ES-I3 (cell line): Measurements from ENCODE around the gene ANTXR1.

Experiments used
- H3K36me3 ChIP-seq: 2 replicates; pipeline ENCODE4 v1.6.1; 2013; ENCODE audit warnings: mild to moderate bottlenecking, low read length, control low read depth, moderate library complexity; ENCODE audit not compliant: insufficient read depth
- H3K4me1 ChIP-seq: 2 replicates; pipeline ENCODE4 v1.6.1; 2013; ENCODE audit warnings: mild to moderate bottlenecking, control low read depth, low read length; ENCODE audit not compliant: insufficient read depth
- H3K9ac ChIP-seq: 2 replicates; pipeline ENCODE4 v1.6.1; 2013; ENCODE audit warnings: low read depth, mild to moderate bottlenecking, low read length, moderate library complexity
- H3K9me3 ChIP-seq: 2 replicates; pipeline ENCODE4 v1.6.1; 2013; ENCODE audit warnings: mild to moderate bottlenecking, low read length, moderate library complexity; ENCODE audit not compliant: control insufficient read depth, insufficient read depth

The ANTXR1 gene

DNA sequence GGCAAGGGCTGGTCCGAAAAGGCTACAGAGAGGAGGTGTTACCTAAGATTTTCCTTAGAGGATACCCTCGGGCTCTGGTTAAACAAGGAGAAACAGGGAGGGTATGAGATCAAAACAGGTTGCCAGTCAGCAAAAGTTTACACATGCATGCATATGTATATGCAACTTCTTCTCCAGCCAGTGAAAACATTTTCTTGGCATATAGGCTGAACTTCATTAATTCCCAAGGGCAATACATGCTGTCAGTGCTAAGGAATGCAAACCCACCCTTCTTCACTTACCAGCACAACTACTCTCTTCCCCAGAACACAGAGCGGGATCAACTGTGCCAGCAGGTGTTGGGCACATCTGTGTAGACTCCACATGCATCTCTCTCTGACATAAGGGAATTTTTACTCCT is 198.1 kb downstream of the ANTXR1 start:
- Histone ChIP-seq H3K4me1 (peaks cover 13% of the 10 kb centered on the region; the same call in 1 of the 2 replicates), H3K9ac (no peak overlapping the region), H3K36me3 (no peaks in the 10 kb centered on the region), H3K9me3 (0 out of 2 replicates have a peak, but pooled peaks cover 6% of the 10 kb centered on the region)

- Histone ChIP-seq H3K36me3 (no peaks in the 10 kb centered on the region), H3K9me3 (0 out of 2 replicates have a peak, but pooled peaks cover 6% of the 10 kb centered on the region), H3K4me1 (peaks cover 13% of the 10 kb centered on the region; the same call in 1 of the 2 replicates), H3K9ac (no peak overlapping the region)
These were observed 198.7 kb downstream of the ANTXR1 start for GRCh38 chr2:69211686-69212085.

- H3K9ac ChIP-seq: no peak overlapping the region
- peaks cover 13% of the 10 kb centered on the region; the same call in 1 of the 2 replicates for H3K4me1 ChIP-seq
- H3K36me3 ChIP-seq: no peaks in the 10 kb centered on the region
- H3K9me3 ChIP-seq: 0 out of 2 replicates have a peak, but pooled peaks cover 4% of the 10 kb centered on the region
These were observed 199.5 kb downstream of the ANTXR1 start for GRCh38 chr2:69212238-69213028.

GRCh38 chr2:69213201-69213600 is 200.2 kb downstream of the ANTXR1 start:
- H3K9me3 ChIP-seq: no peaks in the 10 kb centered on the region
- H3K9ac ChIP-seq: no peak overlapping the region
- H3K36me3 ChIP-seq: no peaks in the 10 kb centered on the region
- peaks cover 13% of the 10 kb centered on the region; the same call in 1 of the 2 replicates for H3K4me1 ChIP-seq

DNA sequence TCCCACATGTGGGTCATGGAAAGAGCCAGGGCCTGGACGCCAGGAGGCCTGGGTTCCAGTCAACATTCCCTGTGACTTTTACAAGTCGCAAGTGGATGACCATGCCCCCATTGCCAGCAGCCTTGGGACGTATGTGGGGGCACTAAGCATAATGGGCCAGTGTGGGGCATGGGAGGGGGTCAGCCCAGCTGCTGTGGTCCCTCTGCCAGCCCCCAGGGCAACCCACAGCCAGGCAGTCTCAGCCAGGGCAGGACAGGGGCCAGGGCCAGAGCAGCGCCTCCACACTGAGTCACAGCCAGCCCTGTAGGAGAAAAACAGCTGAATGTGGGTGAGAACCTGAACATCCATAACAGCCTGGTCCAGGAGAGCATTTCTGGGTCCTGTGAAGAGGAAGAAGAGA is 200.8 kb downstream of the ANTXR1 start:
- Histone ChIP-seq H3K9me3 (no peaks in the 10 kb centered on the region), H3K36me3 (no peaks in the 10 kb centered on the region), H3K4me1 (peaks cover 13% of the 10 kb centered on the region; the same call in 1 of the 2 replicates), H3K9ac (no peak overlapping the region)

DNA sequence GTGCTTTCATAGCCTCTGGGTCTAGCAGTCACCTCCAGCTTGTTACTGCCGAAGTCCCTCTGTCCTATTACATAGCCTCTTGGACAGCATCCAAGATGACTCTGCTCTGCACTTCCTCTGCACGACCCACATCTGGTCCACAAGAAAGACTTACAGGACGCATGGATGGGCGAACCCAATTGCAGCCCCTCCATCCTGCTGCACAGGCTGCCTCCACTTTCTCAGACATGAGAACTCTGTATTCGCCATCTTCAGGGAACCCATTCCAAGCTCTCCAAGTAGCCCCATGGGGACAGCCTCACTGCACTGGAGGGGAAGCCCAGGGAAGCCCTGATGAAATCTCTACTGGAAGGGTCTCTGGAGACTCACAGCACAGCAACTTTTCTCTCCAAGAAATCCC is 201.9 kb downstream of the ANTXR1 start:
- no peaks in the 10 kb centered on the region for H3K36me3 ChIP-seq
- no peak overlapping the region for H3K9ac ChIP-seq

GRCh38 chr2:69216535-69217332 is 203.8 kb downstream of the ANTXR1 start:
- Histone ChIP-seq H3K36me3 (no peaks in the 10 kb centered on the region), H3K9me3 (no peaks in the 10 kb centered on the region), H3K9ac (no peak overlapping the region), H3K4me1 (no peaks in the 10 kb centered on the region)

More for the DNA sequence above, 201.9 kb downstream of the ANTXR1 start:
- Histone ChIP-seq H3K4me1 (peaks cover 6% of the 10 kb centered on the region; the same call in 1 of the 2 replicates), H3K9me3 (no peaks in the 10 kb centered on the region)

DNA sequence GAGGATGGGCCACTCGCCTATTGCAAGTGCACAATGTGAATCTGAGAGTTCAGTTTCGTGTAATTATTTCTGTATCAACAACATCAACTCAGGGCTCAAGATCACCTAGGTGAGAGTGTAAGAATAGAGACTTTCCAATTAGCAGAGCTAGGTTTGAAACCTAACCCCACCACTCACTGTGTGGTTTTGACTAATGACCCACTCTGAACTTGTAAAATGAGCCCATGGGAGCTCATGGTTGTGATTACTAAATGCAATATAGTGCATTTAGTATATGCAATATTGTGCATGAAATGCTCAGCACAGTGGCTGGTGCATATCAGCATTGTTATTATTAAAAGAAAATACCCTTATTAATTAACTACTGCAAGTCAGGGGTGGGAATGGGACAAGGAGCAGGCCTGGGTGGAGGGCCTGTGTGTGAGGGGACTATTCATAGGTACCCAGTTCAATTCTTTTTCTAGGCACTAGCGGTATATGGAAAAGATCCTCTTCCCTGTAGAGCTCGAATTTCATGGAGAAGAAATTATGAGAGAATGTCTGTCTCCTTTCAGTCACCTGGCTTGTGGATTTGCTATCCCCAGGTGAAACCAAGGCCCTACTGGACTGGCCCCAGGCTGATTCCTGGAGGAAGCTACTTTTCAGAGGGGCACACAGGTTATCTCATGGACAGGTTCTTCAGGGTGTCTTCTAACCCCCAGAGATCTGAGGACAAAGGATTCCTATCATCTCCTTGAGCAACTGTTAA is 204.5 kb downstream of the ANTXR1 start:
- Histone ChIP-seq H3K4me1 (no peaks in the 10 kb centered on the region), H3K9ac (no peak overlapping the region), H3K36me3 (no peaks in the 10 kb centered on the region), H3K9me3 (no peaks in the 10 kb centered on the region)

DNA sequence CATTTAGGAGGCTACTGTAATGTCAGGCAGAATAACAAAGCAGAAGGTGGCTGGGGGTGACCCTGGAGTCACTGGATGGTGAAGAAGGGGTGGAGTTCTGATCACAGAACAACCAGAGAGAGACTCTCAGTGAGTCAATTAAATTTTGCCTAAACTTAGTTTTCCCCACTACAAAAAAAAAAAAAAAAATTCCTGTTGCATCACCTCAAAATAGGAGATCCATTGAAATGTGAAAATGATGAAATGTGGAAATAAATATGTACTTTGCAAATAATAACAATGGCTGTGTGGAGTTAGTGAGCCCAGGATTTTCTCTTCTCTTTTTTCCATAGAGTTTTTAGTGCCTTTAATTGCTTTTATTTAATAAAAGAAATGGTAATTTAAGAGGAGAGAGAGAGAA is 208.5 kb downstream of the ANTXR1 start:
- Histone ChIP-seq H3K9ac (no peak overlapping the region), H3K4me1 (no peaks in the 10 kb centered on the region; the same call in 1 of the 2 replicates), H3K36me3 (no peaks in the 10 kb centered on the region), H3K9me3 (no peaks in the 10 kb centered on the region)

- Histone ChIP-seq H3K36me3 (no peaks in the 10 kb centered on the region), H3K9me3 (no peaks in the 10 kb centered on the region), H3K9ac (no peak overlapping the region), H3K4me1 (no peaks in the 10 kb centered on the region; the same call in 1 of the 2 replicates)
These were observed 209.2 kb downstream of the ANTXR1 start for GRCh38 chr2:69221960-69222751.

- H3K9ac ChIP-seq: no peak overlapping the region
These were observed 210.1 kb downstream of the ANTXR1 start for GRCh38 chr2:69222953-69223658.

GRCh38 chr2:69223759-69224511 is 211.0 kb downstream of the ANTXR1 start:
- Histone ChIP-seq H3K4me1 (no peaks in the 10 kb centered on the region; the same call in 1 of the 2 replicates), H3K9me3 (no peaks in the 10 kb centered on the region), H3K36me3 (no peaks in the 10 kb centered on the region), H3K9ac (no peak overlapping the region)

More at GRCh38 chr2:69222953-69223658, 210.1 kb downstream of the ANTXR1 start:
- H3K36me3 ChIP-seq: no peaks in the 10 kb centered on the region
- no peaks in the 10 kb centered on the region for H3K9me3 ChIP-seq
- H3K4me1 ChIP-seq: no peaks in the 10 kb centered on the region; the same call in 1 of the 2 replicates
